A549 (cell line): ENCODE results near the gene PEF1. TPM values are rescaled to one million over a fixed set of nuclear protein-coding genes. Genes with fewer than 3 reads are reported as not detected.

ENCODE experiments used
- ATAC-seq, 2 experiments: fragments of 200-7000 bp in 1 of 2; fragments of >200 bp in 1 of 2; cut with Nextera tagmentation in 1 of 2; cut with Tn5 transposase in 1 of 2; 3 replicates each; pipeline versions ENCODE4 v1.8.0 to v1.9.1; 2018 to 2020; ENCODE audit warnings: mild to moderate bottlenecking in 1 of 2, moderate library complexity in 1 of 2
- CTCF ChIA-PET: fragments of 300-600 bp; sonication (Branson Sonifier 250); formaldehyde crosslinking; extraction: SDS; loops from one replicate; lab custom pipeline; 2021; ENCODE audit warnings: antibody characterized with exemption, inconsistent platforms; lab: Yijun Ruan, JAX
- POLR2A ChIA-PET: fragments of 350-600 bp; formaldehyde crosslinking; extraction: SDS; loops from one replicate; lab custom pipeline; 2021; ENCODE audit warnings: antibody characterized with exemption, inconsistent platforms; lab: Yijun Ruan, JAX
- DNase-seq, 2 experiments: peaks; one replicate each; pipeline versions ENCODE4 v3.0.0 to v3.0.0-alpha.2; 2011 to 2016; ENCODE audit warnings: low read depth in 1 of 2, low spot score in 1 of 2
- FAIRE-seq: peaks from 2 replicates; lab custom pipeline; 2011; peaks lifted over from hg19 to GRCh38; lab: Jason Lieb, UNC
- H3K27ac ChIP-seq, 2 experiments: fragments of >200 bp; sonication (Bioruptor Twin); formaldehyde crosslinking; 3 replicates each; pipeline ENCODE4 v1.5.1; 2016 to 2017
- H3K4me1 ChIP-seq: fragments of >200 bp; sonication (Bioruptor Twin); formaldehyde crosslinking; 3 replicates; pipeline ENCODE4 v1.6.1; 2016
- H3K4me2 ChIP-seq: fragments of >200 bp; sonication (Bioruptor Twin); formaldehyde crosslinking; 3 replicates; pipeline ENCODE4 v1.6.1; 2016
- H3K4me3 ChIP-seq: fragments of >200 bp; sonication (Bioruptor Twin); formaldehyde crosslinking; 3 replicates; pipeline ENCODE4 v1.5.1; 2016
- H3K9me3 ChIP-seq: fragments of >200 bp; sonication (Bioruptor Twin); formaldehyde crosslinking; 3 replicates; pipeline ENCODE4 v1.6.1; 2016
- CBX8 ChIP-seq: fragments of 200-600 bp; sonication (generic); IDR thresholded peaks from 2 replicates; pipeline ENCODE4 v1.6.1; 2016
- CHD4 ChIP-seq: fragments of 200-600 bp; sonication (generic); IDR thresholded peaks from 2 replicates; pipeline ENCODE4 v1.6.1; 2016; ENCODE audit warnings: antibody characterized with exemption, mild to moderate bottlenecking, borderline replicate concordance
- JUN ChIP-seq, 2 experiments: fragments of >200 bp; sonication (Bioruptor Twin); formaldehyde crosslinking; IDR thresholded peaks; 2 replicates in 1 of 2; 3 replicates in 1 of 2; pipeline ENCODE4 v1.6.1; 2016 to 2017
- MAX ChIP-seq: IDR thresholded peaks from 2 replicates; pipeline ENCODE4 v1.6.1; 2012
- MAZ ChIP-seq: fragments of 150-350 bp; IDR thresholded peaks from 2 replicates; pipeline ENCODE4 v1.6.1; 2014; ENCODE audit warnings: antibody characterized with exemption, low read depth, low read length, borderline replicate concordance
- MYC ChIP-seq: IDR thresholded peaks from 2 replicates; pipeline ENCODE4 v1.6.1; 2012; ENCODE audit warnings: mild to moderate bottlenecking, inconsistent platforms, low read length, improper control_type of control experiment, borderline replicate concordance
- POLR2AphosphoS2 ChIP-seq: conservative IDR thresholded peaks from 2 replicates; pipeline ENCODE4 v1.6.1; 2012; ENCODE audit warnings: low read length, improper control_type of control experiment, inconsistent platforms
- RAD21 ChIP-seq, 2 experiments: fragments of >200 bp in 1 of 2; sonication (Bioruptor Twin) in 1 of 2; formaldehyde crosslinking in 1 of 2; IDR thresholded peaks in 1 of 2; conservative IDR thresholded peaks in 1 of 2; 2 replicates in 1 of 2; 3 replicates in 1 of 2; pipeline ENCODE4 v1.6.1; 2012 to 2018; ENCODE audit warnings: inconsistent platforms in 1 of 2
- RARB ChIP-seq: fragments of 250-450 bp; sonication (Bioruptor Pico); IDR thresholded peaks from 2 replicates; pipeline ENCODE4 v1.8.0; 2021; ENCODE audit warnings: mild to moderate bottlenecking, moderate library complexity
- REST ChIP-seq: fragments of 200-600 bp; sonication (generic); IDR thresholded peaks from 2 replicates; pipeline ENCODE4 v1.6.1; 2016; ENCODE audit warnings: antibody characterized with exemption, mild to moderate bottlenecking, moderate library complexity
- SREBF2 ChIP-seq: fragments of 450-650 bp; IDR thresholded peaks from 2 replicates; pipeline ENCODE4 v1.6.1; 2014; ENCODE audit warnings: mild to moderate bottlenecking, moderate library complexity
- TFCP2L1 ChIP-seq: fragments of 250-450 bp; sonication (Bioruptor Pico); IDR thresholded peaks from 2 replicates; pipeline ENCODE4 v1.5.0; 2021; ENCODE audit warnings: mild to moderate bottlenecking
- TP53 ChIP-seq: fragments of 250-450 bp; sonication (Bioruptor Pico); IDR thresholded peaks from 2 replicates; pipeline ENCODE4 v1.5.0; 2021; ENCODE audit warnings: mild to moderate bottlenecking, moderate library complexity
- ZFP36 ChIP-seq: fragments of 450-650 bp; IDR thresholded peaks from 2 replicates; pipeline ENCODE4 v1.6.1; 2014; ENCODE audit warnings: borderline replicate concordance; ENCODE audit not compliant: partially characterized antibody
- ZSCAN20 ChIP-seq: fragments of 250-450 bp; sonication (Bioruptor Pico); IDR thresholded peaks from 2 replicates; pipeline ENCODE4 v1.8.0; 2022; ENCODE audit warnings: mild to moderate bottlenecking, moderate library complexity
- WGBS: methylation state at CpG from one replicate; pipeline ENCODE4 v1.1.6; 2017; ENCODE audit errors: missing lambda C conversion rate; 5-methylcytosine and 5-hydroxymethylcytosine counted together
- polyA plus RNA-seq, 4 experiments: library from polyadenylated mRNA; depleted of rRNA in 3 of 4; stranded (reverse); fragments of >200 nt; fragmentation: RNase III in 1 of 4; extraction: RNeasy Plus Mini Kit Qiagen cat#74134 plus additional on column Dnase treatment in 1 of 4; gene quantifications; 2 replicates in 3 of 4; 3 replicates in 1 of 4; pipeline ENCODE4 v1.2.3, GENCODE V29; 2011 to 2017
- TF ChIP-seq, protein P1 (sequence below): fragments of >200 bp; sonication (Bioruptor Twin); formaldehyde crosslinking; IDR thresholded peaks from 3 replicates; pipeline ENCODE4 v1.6.1; 2016
- TF ChIP-seq, protein P2 (sequence below): fragments of >200 bp; sonication (Bioruptor Twin); formaldehyde crosslinking; IDR thresholded peaks from 3 replicates; pipeline ENCODE4 v1.5.1; 2016
- TF ChIP-seq, protein P3 (sequence below): fragments of 450-650 bp; IDR thresholded peaks from 2 replicates; pipeline ENCODE4 v1.6.1; 2014; ENCODE audit warnings: antibody characterized with exemption
- TF ChIP-seq, protein P4 (sequence below): fragments of 150-350 bp; IDR thresholded peaks from 2 replicates; pipeline ENCODE4 v1.6.1; 2014; ENCODE audit warnings: low read depth, mild to moderate bottlenecking, low read length

The PEF1 gene
- polyA plus RNA-seq, 2 of the 4 experiments (the other 2 are of a cell fraction) = 38.3 to 47.6 TPM

DNA sequence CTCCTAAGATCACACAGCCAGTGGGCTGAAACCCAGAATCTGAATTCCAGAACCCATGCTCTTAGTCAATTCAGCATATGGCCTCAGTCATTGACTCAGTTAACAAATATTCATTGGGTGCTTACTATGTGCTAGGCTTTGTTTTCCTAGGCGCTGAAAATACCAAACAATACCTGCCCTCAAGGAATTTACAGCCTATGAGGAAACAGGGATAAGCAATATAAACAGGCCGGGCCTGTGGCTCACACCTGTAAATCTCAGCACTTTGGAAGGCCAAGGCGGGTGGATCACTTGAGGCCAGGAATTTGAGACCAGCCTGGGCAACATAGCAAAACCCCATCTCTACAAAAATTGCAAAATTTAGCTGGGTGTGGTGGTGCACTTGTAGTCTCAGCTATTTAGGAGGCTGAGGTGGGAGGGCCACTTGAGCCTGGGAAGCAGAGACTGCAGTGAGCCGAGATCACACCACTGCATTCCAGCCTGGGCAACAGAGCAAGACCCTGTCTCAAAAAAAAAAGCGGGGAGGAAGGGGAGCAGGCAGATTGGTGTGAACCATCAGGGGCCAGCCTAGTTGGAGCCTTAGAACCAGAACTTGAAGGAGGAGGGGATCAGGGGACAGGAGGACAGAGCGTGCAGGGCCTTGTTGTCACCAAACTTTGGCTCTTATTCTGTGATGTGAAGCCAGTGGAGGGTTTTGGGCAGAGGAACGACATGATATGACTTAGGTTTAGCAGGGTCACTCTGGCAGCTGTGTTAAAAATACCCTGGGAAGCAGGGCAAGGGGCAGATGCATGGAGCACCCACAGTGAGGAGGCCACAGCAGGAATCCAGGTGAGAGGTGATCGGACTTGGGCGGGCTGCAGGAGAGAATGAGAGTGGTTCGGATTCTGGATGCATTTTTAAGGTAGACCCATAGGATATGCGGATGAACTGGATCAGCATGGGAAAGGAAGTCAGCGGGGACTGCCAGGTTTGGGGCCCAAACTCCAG is 62.6 kb downstream of the PEF1 start:
- Histone ChIP-seq H3K9me3 (no peaks in the 10 kb centered on the region), H3K4me3 (no peak overlapping the region), H3K4me1 (peaks cover 28% of the 10 kb centered on the region), H3K27ac (0 out of 6 replicates have a peak overlapping the region, but pooled peaks of 1 of the 2 experiments have one; percentile 18), H3K4me2 (no peak overlapping the region)
- CTCF ChIA-PET = interaction anchor here (0.6 to 1.9 kb wide), 3 partner anchors 9 to 475 kb away, joined by 3 to 8 read pairs (median 8); no protein-coding TSS in a partner anchor
- DNase-seq = no peak
- TF ChIP-seq POLR2AphosphoS2 (no peak), JUN (IDR thresholded peaks at IDR 0.05) (no peak), RAD21 (conservative IDR thresholded peaks at IDR 0.05 in 1 of 2, IDR thresholded peaks at IDR 0.05 in 1 of 2) (no peak), MAX (no peak), ZSCAN20 (CRISPR knock-in tag) (no peak), CBX8 (no peak), RARB (CRISPR knock-in tag) (no peak), MAZ (no peak), MYC (no peak), TP53 (CRISPR knock-in tag) (no peak), SREBF2 (no peak), TFCP2L1 (no peak), ZFP36 (no peak), REST (no peak)
- TF ChIP-seq, protein P1, sequence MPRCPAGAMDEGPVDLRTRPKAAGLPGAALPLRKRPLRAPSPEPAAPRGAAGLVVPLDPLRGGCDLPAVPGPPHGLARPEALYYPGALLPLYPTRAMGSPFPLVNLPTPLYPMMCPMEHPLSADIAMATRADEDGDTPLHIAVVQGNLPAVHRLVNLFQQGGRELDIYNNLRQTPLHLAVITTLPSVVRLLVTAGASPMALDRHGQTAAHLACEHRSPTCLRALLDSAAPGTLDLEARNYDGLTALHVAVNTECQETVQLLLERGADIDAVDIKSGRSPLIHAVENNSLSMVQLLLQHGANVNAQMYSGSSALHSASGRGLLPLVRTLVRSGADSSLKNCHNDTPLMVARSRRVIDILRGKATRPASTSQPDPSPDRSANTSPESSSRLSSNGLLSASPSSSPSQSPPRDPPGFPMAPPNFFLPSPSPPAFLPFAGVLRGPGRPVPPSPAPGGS = no peak
- TF ChIP-seq, protein P2, sequence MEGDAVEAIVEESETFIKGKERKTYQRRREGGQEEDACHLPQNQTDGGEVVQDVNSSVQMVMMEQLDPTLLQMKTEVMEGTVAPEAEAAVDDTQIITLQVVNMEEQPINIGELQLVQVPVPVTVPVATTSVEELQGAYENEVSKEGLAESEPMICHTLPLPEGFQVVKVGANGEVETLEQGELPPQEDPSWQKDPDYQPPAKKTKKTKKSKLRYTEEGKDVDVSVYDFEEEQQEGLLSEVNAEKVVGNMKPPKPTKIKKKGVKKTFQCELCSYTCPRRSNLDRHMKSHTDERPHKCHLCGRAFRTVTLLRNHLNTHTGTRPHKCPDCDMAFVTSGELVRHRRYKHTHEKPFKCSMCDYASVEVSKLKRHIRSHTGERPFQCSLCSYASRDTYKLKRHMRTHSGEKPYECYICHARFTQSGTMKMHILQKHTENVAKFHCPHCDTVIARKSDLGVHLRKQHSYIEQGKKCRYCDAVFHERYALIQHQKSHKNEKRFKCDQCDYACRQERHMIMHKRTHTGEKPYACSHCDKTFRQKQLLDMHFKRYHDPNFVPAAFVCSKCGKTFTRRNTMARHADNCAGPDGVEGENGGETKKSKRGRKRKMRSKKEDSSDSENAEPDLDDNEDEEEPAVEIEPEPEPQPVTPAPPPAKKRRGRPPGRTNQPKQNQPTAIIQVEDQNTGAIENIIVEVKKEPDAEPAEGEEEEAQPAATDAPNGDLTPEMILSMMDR = no peak
- TF ChIP-seq, all 56 proteins: peak for 0
- no peak for ATAC-seq
- no peak for FAIRE-seq
- POLR2A ChIA-PET = no interaction called here
- WGBS = 81% methylated on average over 12 of the region's 12 CpGs

- WGBS = 82% methylated on average over 12 of the region's 15 CpGs
- no peak for DNase-seq
- ATAC-seq = no peak
- CTCF ChIA-PET = interaction anchor here (1.7 to 1.9 kb wide), 2 partner anchors 10 to 13 kb away, joined by 8 read pairs; no protein-coding TSS in a partner anchor
- no peak overlapping the region for H3K4me2 ChIP-seq
- H3K27ac ChIP-seq = no peak overlapping the region; a peak in 1 of 6 replicates
- no peak for FAIRE-seq
- no peak overlapping the region for H3K4me3 ChIP-seq
- H3K9me3 ChIP-seq = no peaks in the 10 kb centered on the region
- TF ChIP-seq, protein P3, sequence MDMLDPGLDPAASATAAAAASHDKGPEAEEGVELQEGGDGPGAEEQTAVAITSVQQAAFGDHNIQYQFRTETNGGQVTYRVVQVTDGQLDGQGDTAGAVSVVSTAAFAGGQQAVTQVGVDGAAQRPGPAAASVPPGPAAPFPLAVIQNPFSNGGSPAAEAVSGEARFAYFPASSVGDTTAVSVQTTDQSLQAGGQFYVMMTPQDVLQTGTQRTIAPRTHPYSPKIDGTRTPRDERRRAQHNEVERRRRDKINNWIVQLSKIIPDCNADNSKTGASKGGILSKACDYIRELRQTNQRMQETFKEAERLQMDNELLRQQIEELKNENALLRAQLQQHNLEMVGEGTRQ = no peak
- TF ChIP-seq, protein P4, sequence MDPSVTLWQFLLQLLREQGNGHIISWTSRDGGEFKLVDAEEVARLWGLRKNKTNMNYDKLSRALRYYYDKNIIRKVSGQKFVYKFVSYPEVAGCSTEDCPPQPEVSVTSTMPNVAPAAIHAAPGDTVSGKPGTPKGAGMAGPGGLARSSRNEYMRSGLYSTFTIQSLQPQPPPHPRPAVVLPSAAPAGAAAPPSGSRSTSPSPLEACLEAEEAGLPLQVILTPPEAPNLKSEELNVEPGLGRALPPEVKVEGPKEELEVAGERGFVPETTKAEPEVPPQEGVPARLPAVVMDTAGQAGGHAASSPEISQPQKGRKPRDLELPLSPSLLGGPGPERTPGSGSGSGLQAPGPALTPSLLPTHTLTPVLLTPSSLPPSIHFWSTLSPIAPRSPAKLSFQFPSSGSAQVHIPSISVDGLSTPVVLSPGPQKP = no peak
- TF ChIP-seq, protein P2 = no peak
- no peak for TF ChIP-seq CHD4
- H3K4me1 ChIP-seq = peaks cover 39% of the 10 kb centered on the region
- POLR2A ChIA-PET = interaction anchor here (0.6 kb wide), 1 partner anchor 208 kb away, joined by 5 read pairs; no protein-coding TSS in a partner anchor
Measured at GRCh38 chr1:31580891-31581603, 63.6 kb downstream of the PEF1 start.
